ENCODE data around the gene GALNT13.

GRCh38 chr2:154242687-154243086, 371.0 kb downstream of the GALNT13 start:
- TF ChIP-seq POLR2A (IDR thresholded peaks at IDR 0.05; ENCODE audit: low read length) (no peak), GATA1 (IDR thresholded peaks at IDR 0.05; ENCODE audit: low read depth, low read length) (no peak)
